Upper lobe of left lung (tissue), 6 donors: ENCODE results near the gene CHPT1. TPM values are rescaled to one million over a fixed set of nuclear protein-coding genes. Genes with fewer than 3 reads are reported as not detected.
"Not testable (repeated sequence)": the region's sequence is repeated elsewhere in the genome, so short reads cannot be mapped to it uniquely, and the experiment has no call there.

Experiments used
- ATAC-seq, 2 donors: fragments of 200-7000 bp; cut with Tn5 transposase; one replicate each; pipeline ENCODE4 v1.9.1; 2022; ENCODE audit warnings: mild to moderate bottlenecking in 2 of 2, moderate library complexity in 2 of 2; ENCODE audit not compliant: low FRiP score in 2 of 2
- DNase-seq, 2 donors: peaks; one replicate each; pipeline ENCODE4 v3.0.0-alpha.2; 2019 to 2020
- H3K27ac ChIP-seq, 4 donors: fragments of 200-600 bp; sonication (generic); one replicate each; pipeline ENCODE4 v1.5.1; 2016 to 2019
- H3K27me3 ChIP-seq, 4 donors: fragments of 200-600 bp; sonication (generic); one replicate each; pipeline ENCODE4 v1.5.1; 2017 to 2019
- H3K36me3 ChIP-seq, 4 donors: fragments of 200-600 bp; sonication (generic); one replicate each; pipeline ENCODE4 v1.5.1; 2016 to 2019
- H3K4me1 ChIP-seq, 4 donors: fragments of 200-600 bp; sonication (generic); one replicate each; pipeline ENCODE4 v1.5.1; 2018 to 2019
- H3K4me3 ChIP-seq, 4 donors: fragments of 200-600 bp; sonication (generic); one replicate each; pipeline ENCODE4 v1.5.1; 2017 to 2019; ENCODE audit warnings: mild to moderate bottlenecking in 2 of 4, moderate library complexity in 1 of 4
- H3K9me3 ChIP-seq, 4 donors: fragments of 200-600 bp; sonication (generic); one replicate each; pipeline ENCODE4 v1.5.1; 2018 to 2019
- CTCF ChIP-seq, 6 experiments: fragments of 450-650 bp in 4 of 6; fragments of 200-600 bp in 2 of 6; sonication (generic) in 2 of 6; IDR thresholded peaks; one replicate each; pipeline ENCODE4 v1.5.1; 2016 to 2019; ENCODE audit warnings: antibody characterized with exemption in 6 of 6
- EP300 ChIP-seq, 4 donors: sonication (generic); formaldehyde crosslinking; IDR thresholded peaks; one replicate each; pipeline ENCODE4 v1.5.1; 2017; ENCODE audit warnings: antibody characterized with exemption in 4 of 4, control low read depth in 2 of 4
- POLR2A ChIP-seq, 4 donors: fragments of 450-650 bp; IDR thresholded peaks; one replicate each; pipeline ENCODE4 v1.5.1; 2016 to 2017; ENCODE audit warnings: antibody characterized with exemption in 4 of 4, mild to moderate bottlenecking in 2 of 4
- POLR2AphosphoS5 ChIP-seq, 2 donors: sonication (generic); formaldehyde crosslinking; IDR thresholded peaks; one replicate each; pipeline ENCODE4 v1.5.1; 2017; ENCODE audit warnings: antibody characterized with exemption in 2 of 2
- WGBS, 2 donors: methylation state at CpG; one replicate each; pipeline ENCODE4 v1.1.5; 2017 to 2018; 5-methylcytosine and 5-hydroxymethylcytosine counted together
- total RNA-seq, 6 donors: library from RNA; depleted of rRNA in 4 of 6; stranded (reverse); fragments of >200 nt in 4 of 6; gene quantifications; one replicate each; pipeline versions ENCODE4 v1.1.0 to v1.2.1, GENCODE V29; 2016 to 2021
- donor health status: DM: no; HTN: no; CAD: no; lungs with moderate emphysema.
- donor health status: DM: no; HTN: yes; CAD: no; lungs with severe emphysema.

Gene CHPT1
- total RNA-seq, 6 donors from 2014 or later, result 52.5 to 262 (median 113) TPM

GRCh38 chr12:101722392-101722791 is 25.0 kb downstream of the CHPT1 start:
- TF ChIP-seq CTCF (IDR thresholded peaks at IDR 0.05), result no peak
- TF ChIP-seq POLR2A (IDR thresholded peaks at IDR 0.05), result no peak
- no peak for TF ChIP-seq POLR2AphosphoS5 (IDR thresholded peaks at IDR 0.05)

GRCh38 chr12:101727098-101727497 is 29.7 kb downstream of the CHPT1 start:
- Histone ChIP-seq H3K36me3 (peaks cover 0 to 73% (median 11%) of the 10 kb centered on the region in 4 donors), H3K27ac (no peak overlapping the region), H3K4me1 (no peaks in the 10 kb centered on the region), H3K27me3 (no peaks in the 10 kb centered on the region), H3K4me3 (no peak overlapping the region), H3K9me3 (no peaks in the 10 kb centered on the region)
- ATAC-seq, result no peak
- DNase-seq, result no peak
- TF ChIP-seq CTCF (IDR thresholded peaks at IDR 0.05), result no peak
- TF ChIP-seq POLR2AphosphoS5 (IDR thresholded peaks at IDR 0.05), result no peak
- no peak for TF ChIP-seq POLR2A (IDR thresholded peaks at IDR 0.05)

More at GRCh38 chr12:101722392-101722791, 25.0 kb downstream of the CHPT1 start:
- no peak overlapping the region for H3K27ac ChIP-seq
- H3K36me3 ChIP-seq, result peaks cover 0 to 45% (median 8%) of the 10 kb centered on the region in 4 donors
- H3K9me3 ChIP-seq, result no peaks in the 10 kb centered on the region
- no peaks in the 10 kb centered on the region for H3K27me3 ChIP-seq
- ATAC-seq, result no peak
- DNase-seq, result no peak
- no peaks in the 10 kb centered on the region for H3K4me1 ChIP-seq
- no peak overlapping the region for H3K4me3 ChIP-seq
- 89 to 98% methylated on average over 4 of the region's 4 CpGs for WGBS, 2 donors

GRCh38 chr12:101729842-101730241 is 32.4 kb downstream of the CHPT1 start:
- Histone ChIP-seq H3K27me3 (no peaks in the 10 kb centered on the region), H3K27ac (no peak overlapping the region), H3K4me3 (no peak overlapping the region), H3K36me3 (peaks cover 0 to 71% (median 7%) of the 10 kb centered on the region in 4 donors), H3K9me3 (no peaks in the 10 kb centered on the region), H3K4me1 (no peaks in the 10 kb centered on the region)
- TF ChIP-seq CTCF (IDR thresholded peaks at IDR 0.05), result no peak
- no peak for TF ChIP-seq POLR2A (IDR thresholded peaks at IDR 0.05)
- TF ChIP-seq POLR2AphosphoS5 (IDR thresholded peaks at IDR 0.05), result no peak
- no peak for TF ChIP-seq EP300 (IDR thresholded peaks at IDR 0.05)
- no peak for ATAC-seq
- no peak for DNase-seq

GRCh38 chr12:101732318-101732717 is 34.9 kb downstream of the CHPT1 start:
- TF ChIP-seq POLR2AphosphoS5 (IDR thresholded peaks at IDR 0.05), result no peak
- TF ChIP-seq CTCF (IDR thresholded peaks at IDR 0.05), result no peak
- TF ChIP-seq POLR2A (IDR thresholded peaks at IDR 0.05), result no peak
- no peak for TF ChIP-seq EP300 (IDR thresholded peaks at IDR 0.05)
- H3K9me3 ChIP-seq, result no peaks in the 10 kb centered on the region
- H3K4me3 ChIP-seq, result no peak overlapping the region
- 91 to 96% methylated on average over 1 of the region's 1 CpG for WGBS, 2 donors
- DNase-seq (no peak), ATAC-seq (no peak)
- H3K27ac ChIP-seq, result no peak overlapping the region
- peaks cover 0 to 60% (median 9%) of the 10 kb centered on the region in 4 donors for H3K36me3 ChIP-seq
- H3K27me3 ChIP-seq, result no peaks in the 10 kb centered on the region
- no peaks in the 10 kb centered on the region for H3K4me1 ChIP-seq

GRCh38 chr12:101733166-101733565 is 35.7 kb downstream of the CHPT1 start:
- peaks cover 0 to 61% (median 12%) of the 10 kb centered on the region in 4 donors for H3K36me3 ChIP-seq
- WGBS, 2 donors, result 88 to 91% methylated on average over 2 of the region's 2 CpGs

GRCh38 chr12:101734482-101734881 is 37.0 kb downstream of the CHPT1 start:
- peaks cover 0 to 65% (median 23%) of the 10 kb centered on the region in 4 donors for H3K36me3 ChIP-seq
- not testable (repeated sequence) for H3K9me3 ChIP-seq, H3K4me3 ChIP-seq, ATAC-seq, H3K27me3 ChIP-seq, H3K27ac ChIP-seq, H3K4me1 ChIP-seq, DNase-seq
- WGBS, 2 donors, result 92 to 99% methylated on average over 5 of the region's 5 CpGs

More at GRCh38 chr12:101733166-101733565, 35.7 kb downstream of the CHPT1 start:
- ATAC-seq (no peak), DNase-seq (no peak)
- Histone ChIP-seq H3K4me3 (no peak overlapping the region), H3K4me1 (no peaks in the 10 kb centered on the region), H3K27ac (no peak overlapping the region), H3K9me3 (no peaks in the 10 kb centered on the region), H3K27me3 (no peaks in the 10 kb centered on the region)
- TF ChIP-seq POLR2AphosphoS5 (IDR thresholded peaks at IDR 0.05) (no peak), CTCF (IDR thresholded peaks at IDR 0.05) (no peak), EP300 (IDR thresholded peaks at IDR 0.05) (no peak), POLR2A (IDR thresholded peaks at IDR 0.05) (no peak)
